ENCODE data around the gene CES4A.
"Not testable (repeated sequence)": the region's sequence is repeated elsewhere in the genome, so short reads cannot be mapped to it uniquely, and the experiment has no call there.

Gene CES4A

GRCh38 chr16:66988197-66988788, at the start of gene CES4A:
Gene CES4A (plus strand): TSS chr16:66988589. CDS start chr16:66988773, 184 bp downstream.
- no peak for DNase-seq

GRCh38 chr16:66939366-66939765, 49.0 kb upstream of the CES4A start:
- DNase-seq = no peak

DNA sequence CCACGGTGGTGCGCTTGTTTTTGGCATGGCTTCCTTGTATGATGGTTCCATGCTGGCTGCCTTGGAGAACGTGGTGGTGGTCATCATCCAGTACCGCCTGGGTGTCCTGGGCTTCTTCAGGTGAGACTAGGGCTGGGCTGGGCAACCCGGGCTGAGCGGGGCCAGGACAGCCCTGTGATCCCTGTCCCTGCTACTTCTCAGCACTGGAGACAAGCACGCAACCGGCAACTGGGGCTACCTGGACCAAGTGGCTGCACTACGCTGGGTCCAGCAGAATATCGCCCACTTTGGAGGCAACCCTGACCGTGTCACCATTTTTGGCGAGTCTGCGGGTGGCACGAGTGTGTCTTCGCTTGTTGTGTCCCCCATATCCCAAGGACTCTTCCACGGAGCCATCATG, 48.2 kb upstream of the CES4A start:
- no peak for DNase-seq

GRCh38 chr16:66942981-66943380, 45.4 kb upstream of the CES4A start:
- no peak for DNase-seq

- DNase-seq = no peak
These were observed 44.8 kb upstream of the CES4A start for GRCh38 chr16:66943426-66944053.

DNA sequence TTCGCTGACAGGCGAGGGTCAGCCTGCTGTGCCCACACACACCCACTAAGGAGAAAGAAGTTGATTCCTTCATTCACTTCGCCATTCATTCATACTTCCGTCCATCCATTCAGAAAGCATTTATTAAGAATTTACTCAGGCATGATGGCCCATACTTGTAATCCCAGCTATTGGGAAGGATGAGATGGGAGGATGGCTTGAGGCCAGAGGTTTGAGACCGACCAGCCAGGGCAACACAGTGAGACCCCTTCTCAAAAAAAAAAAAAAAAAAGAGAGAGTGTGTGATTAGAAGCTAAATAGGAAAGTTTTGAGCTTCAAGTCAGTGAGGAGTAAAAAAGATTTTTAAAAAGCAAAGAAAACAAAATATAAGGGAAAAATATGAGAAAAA, 44.3 kb upstream of the CES4A start:
- no peak for DNase-seq

DNA sequence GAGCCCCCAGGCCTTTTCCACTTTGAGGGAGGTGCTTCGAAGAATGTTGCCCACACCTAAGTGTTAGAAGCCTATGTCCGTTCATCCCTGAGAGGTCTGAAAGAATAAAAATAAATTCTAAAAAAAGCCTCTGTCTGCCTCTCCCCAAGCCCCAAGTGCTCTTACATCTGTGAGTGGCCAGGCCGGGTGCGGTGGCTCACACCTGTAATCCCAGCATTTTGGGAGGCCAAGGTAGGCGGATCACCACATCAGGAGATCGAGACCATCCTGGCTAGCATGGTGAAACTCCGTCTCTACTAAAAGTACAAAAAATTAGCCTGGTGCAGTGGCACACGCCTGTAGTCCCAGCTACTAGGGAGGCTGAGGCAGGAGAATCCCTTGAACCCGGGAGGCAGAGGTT, 43.4 kb upstream of the CES4A start:
- DNase-seq = not testable (repeated sequence)

GRCh38 chr16:66945939-66946338, 42.5 kb upstream of the CES4A start:
- no peak for DNase-seq

GRCh38 chr16:66946541-66946940, 41.8 kb upstream of the CES4A start:
- no peak for DNase-seq

- DNase-seq = no peak
These were observed 41.5 kb upstream of the CES4A start for GRCh38 chr16:66946974-66947301.

DNA sequence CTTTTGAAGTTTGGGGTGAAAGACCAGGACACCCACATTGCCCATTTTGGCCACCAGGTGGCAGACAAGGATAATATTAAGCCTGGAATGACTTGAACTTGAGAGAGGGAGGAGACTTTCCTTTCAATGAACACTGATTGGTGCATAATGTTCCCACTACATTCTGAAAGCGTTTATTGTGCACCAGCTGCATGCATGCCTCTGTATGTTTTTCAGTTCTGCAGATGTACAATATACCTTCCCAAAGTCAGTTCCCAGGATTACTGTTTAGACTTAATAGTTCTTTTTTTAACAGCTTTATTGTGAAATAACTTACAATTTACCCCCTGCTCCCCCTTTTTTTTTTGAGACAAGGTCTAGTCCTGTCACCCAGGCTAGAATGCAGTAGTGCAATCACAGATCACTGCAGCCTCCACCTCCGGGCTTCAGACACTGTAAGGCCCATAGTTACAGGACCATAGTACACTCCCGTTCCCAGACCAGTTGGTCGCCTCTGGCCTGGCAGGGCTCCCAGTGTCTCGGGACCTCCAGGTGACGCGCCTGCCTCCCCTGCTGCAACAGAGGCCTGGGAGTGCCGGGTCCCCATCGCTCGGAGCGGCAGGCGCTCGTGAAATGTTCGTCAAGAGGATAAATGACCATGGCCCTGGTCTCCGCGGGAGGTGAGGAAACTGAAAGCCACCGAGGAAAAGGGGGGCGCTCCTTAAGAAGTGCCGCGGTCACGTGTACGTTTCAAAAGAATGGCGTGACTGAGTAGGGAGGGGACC, 40.9 kb upstream of the CES4A start:
- DNase-seq = no peak

GRCh38 chr16:66948134-66948836, 40.1 kb upstream of the CES4A start:
- no peak for DNase-seq

- DNase-seq = no peak
These were observed 39.6 kb upstream of the CES4A start for GRCh38 chr16:66948837-66949225.

DNA sequence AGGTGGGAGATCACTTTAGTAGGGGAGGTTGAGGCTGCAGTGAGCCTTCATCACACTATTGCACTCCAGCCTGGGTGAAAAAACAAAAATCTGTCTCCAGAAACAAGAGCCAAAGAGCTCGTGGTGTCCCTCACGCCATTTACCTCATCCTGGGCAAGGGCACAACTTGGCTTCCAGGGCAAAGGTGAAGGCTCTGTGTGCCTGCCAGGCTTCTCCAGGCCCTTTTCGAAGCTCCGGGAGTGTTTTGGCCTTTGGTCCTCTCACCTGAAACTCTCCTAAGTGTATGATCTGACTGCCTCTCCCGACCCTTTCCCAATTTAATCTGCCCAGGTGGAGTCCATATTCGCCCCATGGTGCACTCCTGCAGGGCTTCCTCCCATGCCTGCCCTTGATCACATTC, 38.9 kb upstream of the CES4A start:
- no peak for DNase-seq

DNA sequence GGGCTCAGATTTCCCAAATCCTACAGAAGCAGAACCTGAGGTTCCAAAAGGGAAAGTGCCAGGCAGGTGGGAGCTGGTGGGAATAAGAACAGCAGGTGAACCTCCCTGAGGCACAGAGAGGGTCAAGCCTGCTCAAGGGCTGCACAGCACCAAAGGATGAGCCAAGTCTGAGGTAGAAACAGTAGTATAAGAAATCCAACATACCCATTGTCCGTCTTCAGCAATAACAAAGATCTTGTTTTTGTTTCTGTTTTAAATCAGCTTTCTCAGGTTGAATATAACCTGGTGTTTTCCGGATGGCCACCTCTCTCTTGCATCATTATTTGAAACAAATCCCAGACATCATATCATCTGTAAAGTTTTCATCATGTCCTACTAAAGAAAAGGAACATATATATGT, 38.0 kb upstream of the CES4A start:
- DNase-seq = no peak

DNA sequence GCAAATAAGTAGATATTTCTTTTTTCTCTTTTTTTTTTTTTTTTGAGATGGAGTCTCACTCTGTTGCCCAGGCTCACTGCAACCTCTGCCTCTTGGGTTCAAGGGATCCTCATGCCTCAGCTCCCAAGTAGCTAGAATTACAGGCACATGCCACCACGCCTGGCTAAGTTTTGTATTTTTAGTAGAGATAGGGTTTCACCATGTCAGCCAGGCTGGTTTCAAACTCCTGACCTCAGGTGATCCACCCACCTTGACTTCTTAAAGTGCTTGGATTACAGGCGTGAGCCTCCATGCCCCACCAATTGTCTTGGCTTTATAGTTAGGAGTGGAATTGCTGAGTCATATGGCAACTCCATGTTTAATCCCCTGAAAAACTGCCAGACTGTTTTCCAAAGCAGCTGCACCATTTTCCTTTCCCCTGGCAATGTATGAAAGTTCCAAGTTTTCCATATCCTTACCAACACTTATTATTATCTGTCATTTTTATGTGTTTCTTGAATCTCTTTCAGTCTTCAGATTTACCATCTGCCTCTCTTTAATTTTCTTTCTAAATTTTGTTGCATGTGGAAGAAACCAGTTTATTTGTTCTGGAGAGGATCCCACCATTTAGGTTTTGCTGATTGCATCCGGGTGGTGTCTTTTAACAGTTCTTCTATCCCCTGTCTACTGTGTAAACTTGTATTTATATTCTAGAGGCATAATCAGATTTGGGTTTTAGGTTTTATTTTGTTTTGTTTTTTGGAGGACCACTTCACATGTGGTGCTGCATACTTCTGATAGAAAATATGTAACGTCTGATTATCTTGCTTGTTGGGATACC, 37.2 kb upstream of the CES4A start:
- no peak for DNase-seq

- no peak for DNase-seq
These were observed 35.8 kb upstream of the CES4A start for GRCh38 chr16:66952430-66953110.

- DNase-seq = no peak
These were observed 34.8 kb upstream of the CES4A start for GRCh38 chr16:66953462-66954096.

DNA sequence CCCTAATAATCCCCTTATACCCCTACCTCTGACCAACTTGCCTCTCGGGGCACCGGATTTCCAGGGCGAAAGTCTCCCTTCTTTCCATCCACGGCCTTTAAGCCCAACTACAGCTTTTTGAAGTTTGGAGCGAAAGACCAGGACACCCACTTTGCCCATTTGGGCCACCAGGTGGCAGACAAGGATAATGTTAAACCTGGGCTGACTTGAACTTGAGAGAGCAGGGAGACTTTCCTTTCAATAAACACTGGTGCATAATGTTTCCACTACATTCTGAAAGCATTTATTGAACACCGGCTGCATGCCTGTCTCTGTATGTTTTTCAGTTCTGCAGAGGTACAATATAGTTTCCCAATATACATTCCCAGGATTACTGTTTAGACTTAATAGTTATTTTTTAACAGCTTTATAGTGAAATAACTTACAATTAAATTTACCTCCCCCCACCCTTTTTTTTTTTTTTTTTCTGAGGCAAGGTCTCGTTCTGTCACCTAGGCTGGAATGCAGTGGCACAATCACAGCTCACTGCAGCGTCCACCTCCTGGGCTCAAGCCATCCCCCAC, 34.2 kb upstream of the CES4A start:
- DNase-seq = peak; percentile 22

GRCh38 chr16:66955363-66956153, 32.8 kb upstream of the CES4A start:
- not testable (repeated sequence) for DNase-seq

GRCh38 chr16:66956154-66956457, 32.3 kb upstream of the CES4A start:
- not testable (repeated sequence) for DNase-seq
